Lower leg skin (tissue), 4 donors: ENCODE data around the gene C6orf58. TPM values are rescaled to one million over a fixed set of nuclear protein-coding genes. Genes with fewer than 3 reads are reported as not detected.

ENCODE experiments used
- DNase-seq, 2 donors: peaks; one replicate each; pipeline ENCODE4 v3.0.0-alpha.2; 2019; ENCODE audit warnings: low spot score in 2 of 2
- H3K4me3 ChIP-seq: fragments of 200-600 bp; sonication (generic); 2 replicates; pipeline ENCODE4 v1.5.1; 2017; ENCODE audit warnings: mild to moderate bottlenecking, low read depth; ENCODE audit not compliant: poor library complexity, severe bottlenecking
- CTCF ChIP-seq, 3 donors: fragments of 450-650 bp; IDR thresholded peaks; one replicate each; pipeline ENCODE4 v1.5.1; 2016; ENCODE audit warnings: antibody characterized with exemption in 3 of 3, mild to moderate bottlenecking in 3 of 3, moderate library complexity in 2 of 3
- POLR2A ChIP-seq, 2 donors: fragments of 450-650 bp; IDR thresholded peaks; one replicate each; pipeline ENCODE4 v1.6.1; 2016 to 2017; ENCODE audit warnings: antibody characterized with exemption in 2 of 2, mild to moderate bottlenecking in 1 of 2, moderate library complexity in 1 of 2
- WGBS, 2 donors: methylation state at CpG; one replicate each; pipeline ENCODE4 v1.1.5; 2018; 5-methylcytosine and 5-hydroxymethylcytosine counted together
- intact Hi-C: fragments of 100-400 bp; cut with DNase I; formaldehyde crosslinking; loops from one replicate; pipeline ENCODE4 v1.15.0; 2023; ENCODE audit warnings: low total_unique reads
- total RNA-seq, 4 donors: library from RNA; depleted of rRNA; stranded (reverse); fragments of >200 nt; gene quantifications; one replicate each; pipeline ENCODE4 v1.1.0, GENCODE V29; 2016

C6orf58 gene
- total RNA-seq, 4 donors from 2014 or later: not detected

GRCh38 chr6:127582777-127583462 is 5.9 kb downstream of the C6orf58 start:
- TF ChIP-seq POLR2A (IDR thresholded peaks at IDR 0.05) (no peak), CTCF (IDR thresholded peaks at IDR 0.05) (no peak)
- DNase-seq: no peak
- 74 to 75% methylated on average over 4 of the region's 4 CpGs for WGBS, 2 donors

GRCh38 chr6:127585123-127585522 is 8.1 kb downstream of the C6orf58 start:
- intact Hi-C loops: no loop called here
- 85 to 89% methylated on average over 2 of the region's 2 CpGs for WGBS, 2 donors
- H3K4me3 ChIP-seq: no peak overlapping the region
- no peak for TF ChIP-seq CTCF (IDR thresholded peaks at IDR 0.05)
- TF ChIP-seq POLR2A (IDR thresholded peaks at IDR 0.05): no peak
- DNase-seq: no peak

More at GRCh38 chr6:127582777-127583462, 5.9 kb downstream of the C6orf58 start:
- intact Hi-C loops: no loop called here
- H3K4me3 ChIP-seq: no peak overlapping the region

GRCh38 chr6:127586372-127586771 is 9.4 kb downstream of the C6orf58 start:
- H3K4me3 ChIP-seq: no peak overlapping the region
- intact Hi-C loops: no loop called here
- TF ChIP-seq POLR2A (IDR thresholded peaks at IDR 0.05) (no peak), CTCF (IDR thresholded peaks at IDR 0.05) (no peak)
- WGBS, 2 donors: 8 to 34% methylated on average over 2 of the region's 2 CpGs
- DNase-seq: no peak

GRCh38 chr6:127587875-127588274 is 10.9 kb downstream of the C6orf58 start:
- intact Hi-C loops: no loop called here
- DNase-seq: no peak
- H3K4me3 ChIP-seq: no peak overlapping the region
- TF ChIP-seq POLR2A (IDR thresholded peaks at IDR 0.05): no peak
- TF ChIP-seq CTCF (IDR thresholded peaks at IDR 0.05): no peak
- 72 to 76% methylated on average over 2 of the region's 2 CpGs for WGBS, 2 donors

GRCh38 chr6:127589135-127589534 is 12.2 kb downstream of the C6orf58 start:
- TF ChIP-seq POLR2A (IDR thresholded peaks at IDR 0.05) (no peak), CTCF (IDR thresholded peaks at IDR 0.05) (no peak)
- no peak for DNase-seq
- intact Hi-C loops: no loop called here
- no peak overlapping the region for H3K4me3 ChIP-seq

GRCh38 chr6:127590344-127590743 is 13.4 kb downstream of the C6orf58 start:
- H3K4me3 ChIP-seq: no peak overlapping the region
- intact Hi-C loops: no loop called here
- 29 to 38% methylated on average over 1 of the region's 1 CpG for WGBS, 2 donors
- no peak for DNase-seq
- TF ChIP-seq POLR2A (IDR thresholded peaks at IDR 0.05): no peak
- no peak for TF ChIP-seq CTCF (IDR thresholded peaks at IDR 0.05)
